NCI-H2081 treated with DMSO at 0.1 percent for 48 hours (cell line): Measurements from ENCODE around the gene SPTLC3.
"Not testable (repeated sequence)": the region's sequence is repeated elsewhere in the genome, so short reads cannot be mapped to it uniquely, and the experiment has no call there.

Experiments used
- DNase-seq: peaks from one replicate; lab custom pipeline; 2025; lab: John Stamatoyannopoulos, UW

SPTLC3 gene

DNA sequence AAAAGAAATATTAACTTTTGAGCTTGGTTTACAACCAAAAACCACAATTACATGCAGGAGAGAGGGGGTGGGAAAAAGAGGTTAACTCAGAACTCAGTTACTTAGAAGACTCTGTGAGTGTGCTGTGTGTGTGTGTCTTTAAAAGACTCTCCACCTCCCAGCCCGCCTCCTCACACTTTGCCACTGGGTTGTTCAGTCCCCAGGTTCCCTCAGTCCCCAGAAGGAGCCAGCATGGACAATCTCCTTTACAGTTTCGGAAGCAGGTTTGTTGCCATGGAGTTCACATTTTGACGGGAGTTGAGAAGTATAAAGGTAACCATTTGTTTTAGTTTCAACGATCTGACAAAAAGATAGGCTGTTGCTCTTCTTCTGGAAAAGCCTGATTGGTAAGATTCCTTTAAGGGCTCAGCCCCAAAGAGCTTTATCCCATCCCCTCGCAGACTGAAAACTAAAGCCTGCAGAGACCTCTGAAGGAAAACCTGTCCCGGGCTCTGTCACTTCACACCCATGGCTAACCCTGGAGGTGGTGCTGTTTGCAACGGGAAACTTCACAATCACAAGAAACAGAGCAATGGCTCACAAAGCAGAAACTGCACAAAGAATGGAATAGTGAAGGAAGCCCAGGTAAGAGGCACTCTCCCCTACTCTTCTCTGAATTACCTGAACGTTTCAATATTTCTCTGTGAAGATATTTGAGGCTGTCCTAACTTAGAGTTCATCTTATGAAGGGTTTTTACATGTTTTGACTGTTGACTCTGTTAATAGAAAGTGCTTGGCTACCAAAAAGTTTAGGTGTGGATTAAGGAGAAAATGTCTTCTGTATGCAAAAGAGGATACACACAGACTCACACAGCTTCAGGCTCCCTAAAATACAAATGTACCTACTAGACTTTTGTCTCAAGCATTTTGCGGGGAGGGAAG, at the start of gene SPTLC3:
SPTLC3 (plus strand) TSS at position 212 of the 921 bp plus-strand sequence; CDS start at position 508, 296 bp downstream.
- no peak for DNase-seq

DNA sequence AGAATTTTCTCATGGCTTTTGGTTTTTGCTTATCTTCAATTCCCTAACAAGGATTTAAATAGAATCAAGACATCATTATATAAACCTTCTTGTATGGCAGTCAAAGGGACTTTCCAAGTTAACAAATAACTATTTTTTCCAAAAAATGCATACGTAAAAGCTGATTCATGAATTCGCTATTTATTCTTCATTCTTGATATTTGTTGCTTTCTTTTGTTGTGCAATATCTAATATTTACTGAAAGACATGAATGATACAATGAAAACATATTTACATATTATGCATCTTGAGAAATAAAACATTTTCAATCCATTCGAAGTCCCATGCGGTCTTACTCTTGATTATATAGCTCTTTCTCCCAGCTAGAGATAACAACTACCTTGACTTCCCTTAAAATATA, 47.0 kb upstream of the SPTLC3 start:
- DNase-seq, result no peak

GRCh38 chr20:12962895-12963294, 45.9 kb upstream of the SPTLC3 start:
- DNase-seq, result no peak

- DNase-seq, result no peak
Measured at GRCh38 chr20:12963416-12963815, 45.4 kb upstream of the SPTLC3 start.

- DNase-seq, result no peak
Measured at GRCh38 chr20:12965212-12965869, 43.4 kb upstream of the SPTLC3 start.

GRCh38 chr20:12965870-12966251, 42.9 kb upstream of the SPTLC3 start:
- DNase-seq, result no peak

DNA sequence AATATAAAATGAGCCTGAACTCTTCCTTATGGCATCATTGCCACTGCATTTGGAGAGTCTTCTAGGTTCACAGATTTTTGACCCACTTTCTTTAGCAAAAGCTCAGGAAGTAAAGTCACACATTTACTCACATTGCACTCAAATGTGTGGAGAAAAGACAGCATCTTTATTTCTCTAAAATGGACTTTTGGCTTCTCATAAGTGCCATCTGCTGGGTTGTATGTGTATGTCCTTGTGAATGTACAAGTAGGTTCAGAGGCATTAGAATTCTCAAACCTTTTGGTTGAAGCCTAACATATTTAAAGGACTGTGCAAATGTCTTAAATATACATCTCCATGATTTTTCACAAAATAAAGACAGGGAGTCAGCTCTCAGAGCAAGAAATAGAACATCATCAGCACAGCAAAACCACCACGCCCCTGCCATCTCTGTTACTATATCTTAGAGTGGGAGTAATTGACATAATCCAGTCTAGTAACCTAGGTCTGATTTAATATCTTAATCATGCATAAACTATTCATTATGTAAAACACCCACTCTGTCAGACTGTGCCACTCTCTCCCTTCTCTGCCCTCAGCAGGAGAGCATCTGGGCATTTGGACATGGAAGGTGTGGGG, 42.2 kb upstream of the SPTLC3 start:
- no peak for DNase-seq

DNA sequence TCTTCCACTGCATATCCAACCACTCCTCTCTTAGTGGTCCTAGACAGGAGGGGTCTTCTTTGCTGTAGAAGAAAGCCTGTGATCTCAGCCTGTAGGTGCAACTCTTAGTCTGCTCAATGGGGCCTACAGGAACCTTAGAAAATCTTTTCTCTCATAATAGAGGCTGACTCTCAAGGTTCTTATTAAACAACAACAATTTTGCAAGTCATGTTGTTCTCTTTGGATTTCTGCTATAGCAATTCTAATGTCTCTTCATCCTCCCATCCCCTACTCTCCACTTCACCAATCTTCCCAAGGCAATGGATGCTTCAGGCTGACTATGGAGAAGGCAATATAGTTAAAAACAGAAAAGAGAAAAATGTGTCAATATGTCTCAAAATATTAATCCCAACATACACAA, 40.8 kb upstream of the SPTLC3 start:
- DNase-seq, result no peak

DNA sequence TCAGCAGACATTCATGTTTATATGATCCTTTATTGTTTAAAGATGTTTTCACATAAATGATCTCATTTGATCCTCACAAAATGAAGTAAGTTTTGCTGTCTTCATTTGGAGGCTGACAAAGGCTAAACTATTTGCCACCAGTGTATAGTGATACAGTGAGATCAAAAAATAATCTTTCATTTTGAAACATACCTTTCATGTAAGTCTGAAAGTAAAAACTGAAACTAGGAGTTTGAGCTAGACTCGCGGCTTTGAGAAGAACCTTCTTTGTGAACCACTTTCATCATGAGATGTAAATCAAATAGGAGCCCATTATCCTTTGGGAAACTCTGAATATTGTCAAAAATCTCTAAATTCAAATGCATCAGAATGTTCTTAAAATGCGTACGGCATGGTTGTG, 40.3 kb upstream of the SPTLC3 start:
- no peak for DNase-seq

- no peak for DNase-seq
Measured at GRCh38 chr20:12969071-12969669, 39.6 kb upstream of the SPTLC3 start.

GRCh38 chr20:12970372-12970821, 38.4 kb upstream of the SPTLC3 start:
- DNase-seq, result no peak

GRCh38 chr20:12975833-12976608, 32.8 kb upstream of the SPTLC3 start:
- no peak for DNase-seq

DNA sequence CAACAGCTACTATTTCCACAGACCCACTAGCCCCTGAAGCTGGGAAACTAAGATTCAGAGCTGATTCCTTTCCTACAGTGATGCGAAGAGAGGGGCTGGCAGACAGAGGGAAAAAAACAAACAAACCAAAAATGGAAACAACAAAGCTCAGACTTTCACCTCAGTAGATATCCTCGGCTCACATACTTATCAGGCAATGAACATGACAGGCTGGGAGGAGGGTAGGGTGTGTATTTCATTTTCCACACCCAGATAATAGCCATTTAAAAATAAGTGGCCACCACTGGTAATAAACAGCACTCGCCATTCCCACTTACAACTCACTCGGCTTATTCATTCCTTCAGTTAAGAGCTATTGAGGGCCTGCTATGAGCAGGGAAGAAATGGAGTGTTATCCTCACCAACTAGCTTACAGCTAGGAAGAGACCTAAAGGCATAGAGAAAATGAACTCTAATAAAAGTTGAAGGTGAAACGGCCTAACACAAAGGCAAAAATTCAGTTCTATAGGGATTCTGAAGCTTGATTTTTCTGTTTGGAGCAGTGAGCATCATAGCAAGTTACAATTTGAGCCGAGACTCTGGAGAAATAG, 32.0 kb upstream of the SPTLC3 start:
- DNase-seq, result no peak

DNA sequence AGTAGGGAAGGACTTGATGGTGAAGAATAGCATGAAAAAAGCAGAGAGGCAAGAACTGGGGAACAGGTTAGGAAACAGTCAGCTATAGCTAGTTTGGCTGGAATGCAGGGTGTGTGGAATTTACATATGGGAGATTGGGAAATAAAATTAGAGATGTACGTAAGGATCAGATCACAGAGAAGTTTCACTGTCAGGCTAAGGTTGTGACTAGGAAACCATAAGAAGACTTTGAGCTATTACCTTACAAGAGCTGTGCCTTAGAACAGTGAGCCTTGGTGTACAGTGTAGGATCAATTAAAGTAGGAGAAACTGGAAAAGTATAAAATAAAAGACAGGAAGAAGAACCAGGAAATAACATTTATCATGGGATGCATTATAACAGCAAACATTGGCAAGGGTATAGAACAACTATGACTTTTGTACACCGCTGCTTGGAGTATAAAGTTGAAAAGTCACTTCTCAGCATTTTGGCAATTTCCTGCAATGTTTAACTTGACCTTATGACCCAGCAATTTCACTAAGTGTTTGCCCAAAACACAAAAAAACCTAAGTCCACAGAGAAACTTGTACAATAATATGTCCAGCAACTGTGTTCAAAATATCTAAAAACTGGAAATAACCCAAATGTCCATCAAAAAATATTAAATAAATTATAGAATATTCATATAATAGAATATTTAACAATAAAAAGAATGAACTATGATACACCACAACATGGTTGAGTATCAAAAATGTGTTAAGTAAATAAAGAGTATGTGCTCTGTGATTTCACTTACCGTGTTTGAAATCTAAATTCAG, 31.2 kb upstream of the SPTLC3 start:
- no peak for DNase-seq

- DNase-seq, result no peak
Measured at GRCh38 chr20:12978126-12978394, 30.7 kb upstream of the SPTLC3 start.

DNA sequence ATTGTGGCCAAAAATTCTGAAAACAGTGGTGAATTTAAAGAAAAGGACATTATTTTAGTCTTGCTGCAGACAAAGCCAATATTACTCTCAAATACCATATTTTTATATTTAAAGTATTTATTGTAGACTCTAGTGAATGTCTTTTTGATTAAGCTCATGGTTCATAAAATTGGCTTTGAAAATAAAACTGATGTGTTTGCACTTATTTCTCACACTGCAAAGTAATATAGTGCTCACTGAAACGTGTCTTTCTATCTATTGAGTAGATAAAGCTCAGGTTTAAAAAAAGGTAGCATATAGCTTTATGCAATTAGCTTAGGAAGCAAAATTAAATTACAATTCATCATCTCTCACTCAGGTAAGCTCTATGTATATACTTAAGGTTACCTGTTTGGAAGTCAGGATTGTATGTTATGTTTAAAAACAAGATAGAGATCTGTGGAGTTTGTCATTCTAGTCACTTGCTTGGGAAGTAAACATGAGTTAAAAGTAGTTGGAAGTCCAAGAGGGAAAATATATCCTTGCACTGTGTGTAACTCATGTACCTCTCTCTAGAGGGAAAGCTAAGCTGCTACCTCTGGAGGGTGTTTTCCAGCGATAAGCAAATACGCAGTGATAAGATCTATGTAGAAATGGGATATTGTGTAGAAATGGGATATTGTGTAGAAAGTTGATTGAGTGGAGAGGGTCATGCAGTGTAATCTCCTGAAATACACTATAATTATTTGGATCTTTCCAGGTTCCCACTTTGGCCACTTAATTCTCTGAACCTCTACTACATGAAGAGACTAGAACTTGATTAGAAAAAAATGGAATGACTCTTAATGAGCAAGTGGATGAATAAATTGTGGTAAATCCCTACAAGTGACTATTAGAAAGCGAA, 29.9 kb upstream of the SPTLC3 start:
- no peak for DNase-seq

- DNase-seq, result not testable (repeated sequence)
Measured at GRCh38 chr20:12979713-12980112, 29.1 kb upstream of the SPTLC3 start.

- DNase-seq, result no peak
Measured at GRCh38 chr20:12982098-12982497, 26.7 kb upstream of the SPTLC3 start.

GRCh38 chr20:12984069-12984765, 24.6 kb upstream of the SPTLC3 start:
- no peak for DNase-seq
